HS-5 (cell line): ENCODE data around the gene SLC2A8.

ENCODE experiments used
- DNase-seq: peaks from one replicate; pipeline ENCODE4 v3.0.0-alpha.2; 2012; ENCODE audit warnings: low read depth

Gene SLC2A8

DNA sequence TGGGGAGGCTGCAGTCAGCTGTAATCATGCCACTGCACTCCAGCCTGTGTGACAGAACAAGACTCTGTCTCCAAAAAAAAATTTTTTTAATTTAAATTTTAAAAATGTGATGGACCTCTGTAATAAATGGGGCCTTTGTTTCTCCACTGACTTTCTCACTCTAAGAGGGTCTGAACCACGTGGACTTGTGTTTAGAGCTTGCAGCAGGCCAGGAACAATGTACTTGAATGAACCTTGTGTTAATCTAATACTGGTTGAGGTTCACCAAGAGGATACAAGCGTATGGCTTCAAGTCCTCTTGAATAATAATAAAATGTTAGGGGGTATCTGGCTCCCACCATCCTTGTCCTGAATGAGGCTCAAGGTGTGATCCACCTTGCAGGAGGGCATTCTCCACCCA is 14.4 kb upstream of the SLC2A8 start:
- DNase-seq = no peak

DNA sequence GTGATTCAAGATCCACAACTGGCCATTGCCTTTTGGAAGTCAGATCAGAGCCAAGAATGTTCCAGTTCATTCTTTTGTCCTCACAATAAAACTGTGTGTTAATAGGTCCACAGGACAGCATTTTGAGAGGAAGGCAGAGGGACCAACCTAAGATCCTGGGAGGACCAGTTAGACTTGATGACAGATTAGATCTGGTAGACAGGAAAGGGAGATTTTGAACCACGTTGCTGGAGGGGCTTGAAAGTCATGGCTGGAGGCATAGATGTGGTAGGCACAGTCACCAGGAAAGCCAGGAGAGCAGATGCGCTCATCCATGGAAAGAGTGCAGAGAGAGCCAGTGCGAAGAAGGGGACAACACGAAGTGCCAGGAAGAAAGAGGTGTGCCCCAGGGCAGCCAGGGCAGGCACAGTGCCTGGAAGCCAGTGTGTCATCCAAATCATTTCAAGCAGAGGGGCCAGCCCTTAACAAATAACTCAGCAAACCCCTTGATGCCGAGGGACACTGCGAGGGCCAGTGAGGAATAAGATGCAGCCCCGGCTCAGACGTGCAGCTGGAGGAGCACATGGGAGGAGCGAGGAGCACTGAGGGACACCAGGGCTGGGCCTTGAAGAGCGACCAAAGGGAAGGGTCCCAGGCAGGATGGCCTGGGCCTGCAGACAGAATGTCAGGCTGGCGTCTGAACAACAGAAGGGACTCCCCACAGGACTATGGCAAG is 12.8 kb upstream of the SLC2A8 start:
- no peak for DNase-seq

DNA sequence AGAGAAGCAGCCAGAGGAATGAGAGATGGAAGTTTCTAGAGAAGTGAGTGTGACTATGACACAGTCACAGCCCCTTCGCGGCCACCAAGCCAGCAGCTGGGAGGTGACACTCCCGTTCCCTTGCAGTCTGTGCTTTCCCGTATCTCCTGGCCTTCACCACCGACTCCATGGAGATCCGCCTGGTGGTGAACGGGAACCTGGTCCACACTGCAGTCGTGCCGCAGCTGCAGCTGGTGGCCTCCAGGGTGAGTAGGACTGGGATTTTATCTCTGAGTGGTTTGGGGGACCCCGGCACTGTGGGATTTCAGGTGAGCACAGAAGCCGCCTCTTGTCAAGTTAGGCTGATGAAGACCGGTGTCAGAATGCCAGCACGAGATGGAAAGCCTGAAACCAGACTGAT is 12.1 kb upstream of the SLC2A8 start:
- DNase-seq = no peak

DNA sequence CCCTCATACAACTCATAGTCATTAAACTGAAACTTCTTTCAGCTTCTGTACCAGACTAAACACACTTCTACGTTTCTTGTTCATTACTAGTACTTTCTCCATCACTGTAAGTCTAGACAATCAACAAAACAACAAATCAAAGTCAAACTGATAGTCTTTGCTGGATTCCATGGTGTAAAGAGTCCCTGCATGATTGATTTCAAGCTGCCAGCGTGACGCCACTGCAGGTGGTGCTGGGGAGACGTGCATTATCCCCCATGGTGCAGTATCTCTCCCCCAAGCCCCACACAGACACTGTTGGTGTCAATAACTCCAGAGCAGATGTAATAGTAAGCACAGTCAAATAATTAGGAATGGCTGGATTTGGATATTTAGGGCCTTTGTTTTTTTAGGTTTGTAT is 10.7 kb upstream of the SLC2A8 start:
- DNase-seq = no peak

DNA sequence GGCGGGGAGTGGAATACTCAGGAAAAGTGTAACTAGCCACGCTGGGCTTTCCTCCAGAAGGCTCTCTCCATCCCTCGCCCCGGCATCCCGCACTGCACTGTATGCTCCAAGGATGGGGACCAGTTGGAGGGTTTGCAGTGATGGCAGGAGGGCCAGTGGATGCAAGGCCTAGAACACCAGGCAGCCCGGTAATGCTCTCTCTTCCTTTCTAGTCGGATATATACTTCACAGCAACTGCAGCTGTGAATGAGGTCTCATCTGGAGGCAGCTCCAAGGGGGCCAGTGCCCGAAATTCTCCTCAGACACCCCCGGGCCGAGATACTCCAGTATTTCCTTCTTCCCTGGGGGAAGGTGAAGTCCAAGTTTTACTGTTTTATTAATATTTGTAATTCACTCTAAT is 10.0 kb upstream of the SLC2A8 start:
- DNase-seq = no peak

DNA sequence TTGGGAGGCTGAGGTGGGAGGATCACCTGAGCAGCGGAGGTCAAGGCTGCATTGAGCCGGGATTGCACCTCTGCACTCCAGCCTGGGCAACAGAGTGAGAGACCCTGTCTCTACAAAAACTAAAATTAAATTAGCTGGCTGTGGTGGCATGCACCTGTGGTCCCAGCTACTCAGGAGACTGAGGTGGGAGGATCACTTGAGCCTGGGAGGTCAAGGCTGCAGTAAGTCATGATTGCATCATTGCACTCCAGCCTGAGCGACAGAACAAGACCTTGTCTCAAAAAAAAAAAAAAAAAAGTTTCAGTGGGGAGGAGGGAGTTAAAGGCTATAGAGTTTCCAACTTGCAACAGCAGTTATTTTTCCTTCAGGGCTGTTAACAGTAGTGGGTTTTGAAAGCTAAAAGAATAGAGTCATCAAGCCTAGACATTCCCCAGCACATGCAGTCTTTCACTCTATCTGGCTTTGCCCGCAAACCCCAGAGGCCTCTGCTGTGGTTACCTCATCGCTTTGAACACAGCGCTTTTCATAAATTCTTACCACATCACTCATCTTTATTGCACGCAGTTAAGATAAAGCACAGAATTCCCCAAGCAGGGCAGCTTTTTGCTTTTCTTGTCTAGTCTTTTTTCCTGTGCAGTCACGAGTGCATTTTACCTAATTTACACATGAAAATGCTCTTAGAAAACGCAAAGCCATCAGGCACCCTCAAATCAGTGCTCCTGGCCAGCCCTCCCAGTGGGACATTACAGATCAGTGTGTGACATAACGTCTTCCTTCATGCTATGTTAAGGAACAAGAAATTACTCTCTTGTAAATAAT is 8.7 kb upstream of the SLC2A8 start:
- peak; percentile 93 for DNase-seq

DNA sequence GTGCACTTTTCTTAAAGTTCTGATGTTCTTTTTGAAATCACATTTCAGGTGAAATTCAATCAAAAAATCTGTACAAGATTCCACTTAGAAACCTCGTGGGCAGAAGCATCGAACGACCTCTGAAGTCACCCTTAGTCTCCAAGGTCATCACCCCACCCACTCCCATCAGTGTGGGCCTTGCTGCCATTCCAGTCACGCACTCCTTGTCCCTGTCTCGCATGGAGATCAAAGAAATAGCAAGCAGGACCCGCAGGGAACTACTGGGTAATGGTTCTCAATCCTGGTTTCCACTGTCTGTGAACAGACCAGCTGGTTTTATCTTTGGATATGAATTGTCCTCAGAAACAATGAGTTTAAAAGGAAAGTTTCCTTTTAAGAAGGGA is 8.1 kb upstream of the SLC2A8 start:
- no peak for DNase-seq

DNA sequence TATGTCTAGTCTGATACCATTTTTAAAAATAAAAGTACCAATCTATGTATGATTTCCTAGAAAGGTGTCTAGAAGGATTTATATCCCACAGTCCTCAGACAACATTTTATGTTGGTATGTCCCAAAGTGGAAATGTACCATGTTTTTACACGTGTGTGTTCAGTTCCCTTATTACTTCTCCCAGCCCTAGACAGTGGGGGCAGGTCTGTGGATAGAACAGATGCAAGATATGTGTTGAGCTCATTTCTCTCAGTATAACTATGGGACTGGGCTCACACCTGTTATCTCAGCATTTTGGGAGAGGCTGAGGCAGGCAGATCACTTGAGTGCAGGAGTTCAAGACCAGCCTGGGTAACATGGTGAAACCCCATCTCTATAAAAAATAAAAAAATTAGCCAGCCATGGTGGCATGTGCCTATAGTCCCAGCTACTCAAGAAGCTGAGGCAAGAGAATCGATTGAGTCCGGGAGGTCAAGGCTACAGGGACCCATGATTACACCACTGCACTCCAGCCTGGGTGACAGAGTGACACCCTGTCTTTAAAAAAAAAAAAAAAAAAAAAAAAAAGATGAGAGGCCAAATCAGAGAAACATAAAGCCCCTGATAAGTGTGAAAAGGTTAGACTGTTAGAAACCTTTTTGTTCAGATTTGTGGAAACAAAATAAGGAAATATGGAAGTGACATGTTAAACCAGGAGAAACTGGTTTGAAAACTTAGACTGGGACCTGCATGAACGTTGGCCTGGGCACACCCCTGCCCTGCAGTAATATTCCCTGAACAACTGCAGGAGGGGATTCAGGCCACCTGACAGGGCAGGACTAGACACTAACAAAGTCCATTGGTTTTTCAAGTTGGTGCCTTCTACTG is 7.4 kb upstream of the SLC2A8 start:
- no peak for DNase-seq

DNA sequence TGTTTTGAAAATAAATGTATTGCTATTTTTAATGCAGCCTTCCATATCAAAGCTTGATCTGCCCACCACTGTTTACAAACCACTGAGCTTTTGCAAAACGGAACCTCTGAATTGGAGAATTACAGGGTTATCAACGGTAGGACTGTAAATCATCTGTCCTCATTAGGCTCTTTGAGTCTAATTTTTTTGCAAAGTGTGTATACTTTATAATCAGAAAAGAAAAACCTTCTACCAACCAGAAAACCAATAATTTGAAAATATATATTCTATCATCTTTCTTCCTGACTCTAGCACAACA is 6.8 kb upstream of the SLC2A8 start:
- DNase-seq = no peak

DNA sequence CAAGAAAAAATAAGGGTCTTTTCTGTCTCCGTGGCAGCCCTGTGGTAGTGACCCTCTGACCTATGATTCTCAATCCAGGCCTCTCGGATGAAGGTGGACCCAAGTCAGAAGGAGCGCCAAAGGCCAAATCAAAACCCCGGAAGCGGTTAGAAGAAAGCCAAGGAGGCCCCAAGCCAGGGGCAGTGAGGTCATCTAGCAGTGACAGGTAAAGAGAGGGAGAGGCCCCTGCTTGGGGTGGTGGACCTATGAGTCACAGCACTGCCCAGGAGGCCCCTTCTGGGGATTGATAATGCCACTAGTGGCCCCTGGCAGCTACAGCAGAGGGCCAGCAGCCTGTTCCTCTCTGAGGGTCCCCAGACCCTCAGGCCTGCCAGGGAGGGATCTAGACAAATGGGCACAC is 6.4 kb upstream of the SLC2A8 start:
- DNase-seq = no peak

DNA sequence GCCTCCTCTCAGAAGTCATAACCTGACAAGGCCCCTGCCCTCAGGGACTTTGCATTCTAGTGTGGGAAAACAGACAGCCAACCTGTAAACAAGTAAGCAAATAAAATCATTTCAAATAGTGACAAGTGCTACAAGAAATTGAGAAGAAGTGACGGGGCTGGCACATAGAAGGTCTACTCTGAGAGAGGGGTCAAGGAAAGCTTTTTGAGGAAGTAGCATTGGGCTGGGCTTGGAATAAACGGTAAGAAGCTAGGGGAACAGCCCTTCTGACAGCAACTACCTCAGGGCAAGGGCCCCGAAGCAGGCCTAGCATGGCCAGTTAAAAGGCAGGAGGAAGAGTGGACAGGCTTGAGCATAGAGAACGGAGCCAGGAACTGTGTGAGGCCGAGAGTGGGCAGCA is 4.8 kb upstream of the SLC2A8 start:
- DNase-seq = no peak

DNA sequence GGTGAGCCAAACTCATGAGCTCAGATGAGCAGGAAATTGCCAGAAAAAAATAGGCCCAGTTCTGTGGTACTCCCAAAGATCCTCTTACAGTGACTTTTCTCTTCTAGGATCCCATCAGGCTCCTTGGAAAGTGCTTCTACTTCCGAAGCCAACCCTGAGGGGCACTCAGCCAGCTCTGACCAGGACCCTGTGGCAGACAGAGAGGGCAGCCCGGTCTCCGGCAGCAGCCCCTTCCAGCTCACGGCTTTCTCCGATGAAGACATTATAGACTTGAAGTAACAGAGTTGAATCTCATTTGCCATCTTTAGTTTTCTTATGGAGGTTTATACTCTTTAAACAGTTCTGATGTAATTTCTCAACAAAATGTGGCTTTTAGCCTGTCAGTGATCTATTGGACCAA is 4.0 kb upstream of the SLC2A8 start:
- DNase-seq = no peak

DNA sequence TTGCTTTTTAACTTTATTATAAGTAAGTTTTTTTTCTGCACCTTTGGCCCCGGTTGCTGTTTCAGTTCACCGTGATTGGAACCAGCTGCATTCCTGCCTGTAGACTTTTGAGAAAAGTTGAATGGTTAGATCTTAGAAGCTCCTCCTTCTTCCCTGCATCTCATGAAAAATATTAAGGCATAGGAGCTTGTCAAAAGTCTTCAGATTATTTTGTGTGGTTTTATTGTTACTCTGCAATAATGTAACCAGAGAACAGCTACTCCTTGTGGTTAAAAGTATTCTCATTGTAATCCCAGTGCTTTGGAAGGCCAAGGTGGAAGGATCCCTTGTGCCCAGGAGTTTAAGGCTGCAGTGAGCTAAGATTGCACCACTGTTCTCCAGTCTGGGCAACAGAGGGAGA is 3.3 kb upstream of the SLC2A8 start:
- no peak for DNase-seq

DNA sequence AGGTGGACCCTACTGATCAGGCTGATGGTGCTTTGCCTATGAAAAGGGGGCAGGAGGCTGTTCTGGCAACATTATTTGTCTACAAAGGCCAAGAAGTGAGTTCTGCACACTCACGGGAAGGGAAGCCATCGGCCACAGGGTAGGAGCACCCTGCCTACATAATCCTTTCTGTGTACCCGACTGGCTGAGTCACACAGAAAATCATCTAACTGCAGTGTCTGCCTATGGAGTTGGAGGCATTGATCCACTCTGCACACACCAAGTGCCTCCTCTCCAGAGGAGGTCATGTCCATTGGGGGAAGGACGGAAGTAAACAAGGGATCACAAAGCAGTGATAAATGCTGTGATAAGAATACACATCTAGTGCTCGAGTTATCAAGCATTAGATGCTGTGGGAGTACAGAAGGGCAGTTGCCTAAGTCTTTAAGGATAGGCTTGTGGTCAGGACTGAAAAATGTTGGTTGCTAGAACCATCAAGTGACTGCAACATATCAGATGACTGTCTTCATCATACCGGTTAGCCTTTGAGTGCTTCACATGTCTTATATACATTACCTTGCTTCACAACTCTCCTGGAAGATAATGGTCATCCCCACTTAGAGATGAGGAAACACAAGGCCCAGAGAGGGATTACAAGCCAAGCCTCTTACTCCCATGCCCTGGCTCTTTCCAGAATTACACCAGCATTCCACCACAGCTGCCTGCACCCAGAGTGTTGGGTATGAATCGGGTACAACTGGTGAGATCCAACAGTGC is 1.3 kb upstream of the SLC2A8 start:
- DNase-seq = no peak

DNA sequence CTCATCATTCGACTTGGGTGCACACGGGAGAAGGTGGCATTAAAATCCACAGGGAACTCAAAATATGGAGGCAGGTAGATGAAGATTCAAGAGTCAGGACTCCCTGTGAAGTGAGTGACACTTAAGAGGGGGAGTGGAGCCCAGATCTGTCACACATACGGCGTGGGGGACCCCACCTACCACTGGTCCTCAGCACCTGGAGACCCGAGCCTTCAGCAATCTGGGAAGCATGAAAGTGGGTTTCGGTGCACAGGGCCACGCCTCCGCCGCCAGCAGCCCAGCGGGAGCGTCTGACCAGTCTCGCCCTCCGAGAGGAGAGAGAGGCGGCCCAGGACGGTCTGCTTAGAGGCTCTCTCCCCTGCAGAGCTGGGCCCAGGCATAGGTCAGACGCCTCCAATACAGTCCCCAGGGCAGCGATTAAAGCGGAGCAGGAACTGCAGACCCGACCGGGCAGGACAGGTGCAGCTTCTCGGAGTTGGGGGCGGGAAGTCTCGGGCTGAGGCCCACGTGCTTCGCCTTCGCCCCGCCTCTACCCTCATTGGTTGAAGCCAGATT is 639 bp upstream of the SLC2A8 start:
- no peak for DNase-seq

DNA sequence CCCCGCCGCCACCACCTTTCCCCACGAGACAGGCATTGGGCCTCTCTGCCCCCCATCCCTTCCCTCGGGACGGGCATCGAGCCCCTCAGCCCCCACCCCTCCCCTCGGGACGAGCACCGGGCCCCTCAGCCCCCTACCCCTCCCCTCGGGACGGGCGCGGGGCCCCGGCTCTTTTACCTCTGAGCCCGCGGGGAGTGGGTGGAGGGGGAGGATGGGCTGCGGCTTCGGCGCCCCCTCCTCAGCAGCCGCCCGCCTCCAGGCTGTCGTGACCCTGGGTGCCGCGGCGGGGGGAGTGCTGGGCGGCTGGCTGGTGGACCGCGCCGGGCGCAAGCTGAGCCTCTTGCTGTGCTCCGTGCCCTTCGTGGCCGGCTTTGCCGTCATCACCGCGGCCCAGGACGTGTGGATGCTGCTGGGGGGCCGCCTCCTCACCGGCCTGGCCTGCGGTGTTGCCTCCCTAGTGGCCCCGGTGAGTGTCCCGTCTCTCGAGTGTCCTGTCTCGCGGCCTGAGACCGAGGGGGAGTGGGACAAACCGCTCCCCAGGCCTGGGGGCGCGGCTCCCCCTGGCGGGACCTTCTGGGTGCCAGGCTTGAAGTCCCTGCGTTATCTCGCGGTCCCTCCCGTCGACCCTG is 791 bp downstream of the SLC2A8 start:
- DNase-seq = no peak

DNA sequence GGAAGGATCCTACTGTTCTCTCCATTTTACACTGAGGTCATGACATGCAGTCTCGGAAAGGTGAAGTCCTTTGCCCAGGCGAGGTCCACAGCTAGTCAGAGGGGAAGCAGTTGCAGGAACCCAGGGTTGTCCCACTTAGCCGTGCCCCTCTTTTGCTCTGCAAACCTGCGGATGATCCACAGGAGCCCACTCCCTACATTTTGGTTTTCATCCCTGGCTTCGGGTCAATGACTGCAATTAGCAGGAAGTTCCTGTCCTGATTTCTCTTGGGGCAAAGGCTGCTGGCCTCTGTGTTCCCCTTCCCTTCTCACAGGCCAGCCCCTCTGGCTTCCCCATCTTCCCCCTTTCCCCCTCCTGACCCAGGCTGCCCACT is 1.3 kb downstream of the SLC2A8 start:
- DNase-seq = no peak

DNA sequence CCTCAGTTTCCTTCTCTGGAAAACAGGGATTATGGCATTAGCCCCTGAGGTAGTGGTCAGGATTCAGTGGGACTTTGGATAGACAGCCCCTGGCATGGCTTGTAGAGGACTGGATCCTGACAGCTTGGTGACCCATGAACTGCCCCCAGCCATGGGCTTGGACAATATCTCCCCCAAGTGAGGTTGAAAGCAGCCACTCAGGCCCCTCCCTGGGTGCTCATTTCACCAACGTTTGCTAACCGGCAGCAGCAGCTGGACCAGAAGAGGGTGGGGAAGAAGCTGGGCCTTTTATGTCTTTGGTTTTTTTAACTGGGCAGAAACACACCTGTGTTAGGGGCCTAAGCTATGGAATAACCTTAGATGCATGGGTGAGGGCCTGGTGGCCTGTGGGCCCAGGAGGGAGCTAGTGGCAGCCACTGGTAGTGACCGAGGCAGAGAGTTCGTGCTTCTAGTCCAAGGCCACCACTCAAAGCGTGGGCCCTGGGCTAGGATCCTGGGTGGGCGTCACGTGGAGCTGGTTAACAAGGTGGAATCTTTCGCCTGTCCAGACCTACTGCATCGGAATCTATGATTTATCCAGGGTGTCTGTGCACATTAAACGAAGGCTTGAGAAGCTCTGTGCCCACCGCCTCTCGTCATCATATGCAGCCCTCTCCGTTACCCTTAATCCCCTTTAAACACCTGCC is 1.9 kb downstream of the SLC2A8 start:
- no peak for DNase-seq

DNA sequence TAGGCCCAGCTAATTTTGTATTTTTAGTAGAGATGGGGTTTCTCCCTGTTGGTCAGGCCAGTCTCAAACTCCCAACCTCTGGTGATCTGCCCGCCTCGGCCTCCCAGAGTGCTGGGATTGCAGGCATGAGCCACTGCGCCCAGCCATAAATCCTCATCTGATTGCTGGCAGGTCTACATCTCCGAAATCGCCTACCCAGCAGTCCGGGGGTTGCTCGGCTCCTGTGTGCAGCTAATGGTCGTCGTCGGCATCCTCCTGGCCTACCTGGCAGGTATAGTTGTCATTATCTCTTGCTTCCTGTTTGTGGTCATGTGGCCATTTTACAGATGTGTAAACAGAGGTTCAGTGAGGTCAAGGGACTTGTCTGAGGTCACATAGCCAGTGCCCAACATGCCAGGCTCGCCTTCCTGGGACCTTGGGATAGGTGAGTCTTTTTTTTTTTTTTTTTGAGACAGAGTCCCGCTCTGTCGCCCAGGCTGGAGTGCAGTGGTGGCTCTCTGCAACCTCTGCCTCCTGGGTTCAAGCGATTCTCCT is 2.8 kb downstream of the SLC2A8 start:
- no peak for DNase-seq

DNA sequence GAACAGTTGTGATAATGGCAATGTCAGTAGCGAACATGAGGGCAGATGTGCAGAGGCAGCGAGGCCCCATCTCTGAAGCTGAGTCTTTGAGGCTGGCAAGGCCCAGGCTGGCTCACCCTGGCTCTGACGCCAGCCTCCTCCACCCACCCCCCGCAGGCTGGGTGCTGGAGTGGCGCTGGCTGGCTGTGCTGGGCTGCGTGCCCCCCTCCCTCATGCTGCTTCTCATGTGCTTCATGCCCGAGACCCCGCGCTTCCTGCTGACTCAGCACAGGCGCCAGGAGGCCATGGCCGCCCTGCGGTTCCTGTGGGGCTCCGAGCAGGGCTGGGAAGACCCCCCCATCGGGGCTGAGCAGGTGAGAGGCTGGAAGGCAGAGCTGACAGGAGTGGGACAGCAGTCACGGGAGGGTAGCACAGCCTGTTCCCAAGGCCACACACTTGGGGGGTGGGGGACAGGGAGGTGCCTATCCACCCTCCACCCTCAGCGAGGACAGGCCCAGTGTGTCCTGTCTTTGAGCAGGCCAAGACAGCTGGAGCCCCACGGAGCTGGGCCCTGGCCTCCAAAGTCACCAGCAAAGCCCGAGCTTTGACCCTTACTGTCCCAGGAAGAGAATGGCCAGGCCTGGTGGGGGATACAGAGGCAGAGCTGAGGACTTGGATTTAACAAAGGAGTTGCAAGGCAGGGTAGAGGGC is 5.6 kb downstream of the SLC2A8 start:
- DNase-seq = no peak
